Tibial nerve (tissue), 4 donors: ENCODE measurements around the gene SLC38A1.

ENCODE experiments used
- EP300 ChIP-seq, 2 donors: sonication (generic); formaldehyde crosslinking; IDR thresholded peaks; one replicate each; pipeline ENCODE4 v1.6.1; 2017; ENCODE audit warnings: antibody characterized with exemption in 2 of 2, mild to moderate bottlenecking in 1 of 2
- POLR2A ChIP-seq, 2 donors: fragments of 450-650 bp; IDR thresholded peaks; one replicate each; pipeline ENCODE4 v1.6.1; 2017; ENCODE audit warnings: antibody characterized with exemption in 2 of 2, mild to moderate bottlenecking in 2 of 2, moderate library complexity in 2 of 2
- TF ChIP-seq, protein P1 (sequence below), 5 experiments: fragments of 200-600 bp in 3 of 5; fragments of 450-650 bp in 2 of 5; sonication (generic) in 3 of 5; IDR thresholded peaks; one replicate each; pipeline ENCODE4 v1.5.1; 2016 to 2019; ENCODE audit warnings: antibody characterized with exemption in 5 of 5, mild to moderate bottlenecking in 3 of 5, moderate library complexity in 2 of 5

DNA sequence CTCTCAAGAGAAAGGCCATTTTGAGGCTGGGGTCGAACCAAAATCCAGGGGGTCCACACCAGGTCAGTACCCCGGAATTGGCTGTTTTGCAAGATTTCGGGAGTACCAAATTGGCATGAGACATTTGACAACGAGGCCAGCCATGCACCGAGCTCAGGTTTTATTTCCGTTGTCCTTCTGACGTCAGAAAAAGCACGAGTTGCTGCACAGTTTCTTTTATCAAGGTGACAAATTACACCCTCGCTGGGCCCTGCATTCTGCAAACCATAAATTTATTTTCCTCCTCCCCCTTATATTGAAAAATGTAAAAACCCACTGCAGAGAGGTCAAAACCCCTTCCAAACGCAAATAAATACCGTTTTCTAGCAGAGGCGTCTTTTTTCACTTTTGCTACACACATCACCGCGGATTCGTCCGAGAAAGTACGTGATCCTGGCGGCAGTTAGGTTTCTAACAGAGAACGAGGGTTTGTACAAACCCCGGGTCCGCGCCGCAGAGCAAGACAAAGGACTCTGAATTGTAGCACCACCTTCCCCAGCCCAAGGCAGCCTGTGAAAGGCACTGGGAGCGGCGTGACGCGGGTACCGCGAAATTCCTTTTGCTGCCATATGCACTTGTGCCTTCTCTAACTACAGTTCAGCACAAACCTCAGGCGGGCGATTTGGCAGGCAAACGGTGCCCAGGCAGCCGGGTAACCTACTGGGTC, 1.8 kb downstream of the SLC38A1 start:
- no peak for TF ChIP-seq POLR2A (IDR thresholded peaks at IDR 0.05)
- no peak for TF ChIP-seq EP300 (IDR thresholded peaks at IDR 0.05)
- TF ChIP-seq, protein P1, sequence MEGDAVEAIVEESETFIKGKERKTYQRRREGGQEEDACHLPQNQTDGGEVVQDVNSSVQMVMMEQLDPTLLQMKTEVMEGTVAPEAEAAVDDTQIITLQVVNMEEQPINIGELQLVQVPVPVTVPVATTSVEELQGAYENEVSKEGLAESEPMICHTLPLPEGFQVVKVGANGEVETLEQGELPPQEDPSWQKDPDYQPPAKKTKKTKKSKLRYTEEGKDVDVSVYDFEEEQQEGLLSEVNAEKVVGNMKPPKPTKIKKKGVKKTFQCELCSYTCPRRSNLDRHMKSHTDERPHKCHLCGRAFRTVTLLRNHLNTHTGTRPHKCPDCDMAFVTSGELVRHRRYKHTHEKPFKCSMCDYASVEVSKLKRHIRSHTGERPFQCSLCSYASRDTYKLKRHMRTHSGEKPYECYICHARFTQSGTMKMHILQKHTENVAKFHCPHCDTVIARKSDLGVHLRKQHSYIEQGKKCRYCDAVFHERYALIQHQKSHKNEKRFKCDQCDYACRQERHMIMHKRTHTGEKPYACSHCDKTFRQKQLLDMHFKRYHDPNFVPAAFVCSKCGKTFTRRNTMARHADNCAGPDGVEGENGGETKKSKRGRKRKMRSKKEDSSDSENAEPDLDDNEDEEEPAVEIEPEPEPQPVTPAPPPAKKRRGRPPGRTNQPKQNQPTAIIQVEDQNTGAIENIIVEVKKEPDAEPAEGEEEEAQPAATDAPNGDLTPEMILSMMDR (IDR thresholded peaks at IDR 0.05) = no peak
